Neural cell (in vitro differentiated cells): ENCODE data around the gene EPS15.

Source experiments
- CTCF ChIP-seq: fragments of 450-650 bp; IDR thresholded peaks from 2 replicates; pipeline ENCODE4 v1.5.1; 2014; ENCODE audit warnings: antibody characterized with exemption, mild to moderate bottlenecking, moderate library complexity; ENCODE audit not compliant: poor library complexity, severe bottlenecking
- EP300 ChIP-seq: fragments of 450-650 bp; conservative IDR thresholded peaks from 2 replicates; pipeline ENCODE4 v1.6.1; 2014; ENCODE audit warnings: antibody characterized with exemption, mild to moderate bottlenecking, moderate library complexity; ENCODE audit not compliant: poor library complexity, severe bottlenecking
- POLR2AphosphoS5 ChIP-seq: IDR thresholded peaks from 2 replicates; pipeline ENCODE4 v1.6.1; 2012
- REST ChIP-seq: IDR thresholded peaks from 2 replicates; pipeline ENCODE4 v1.6.1; 2012; ENCODE audit warnings: borderline replicate concordance
- SMC3 ChIP-seq: fragments of 450-650 bp; conservative IDR thresholded peaks from 2 replicates; pipeline ENCODE4 v1.6.1; 2014; ENCODE audit warnings: antibody characterized with exemption, mild to moderate bottlenecking, moderate library complexity; ENCODE audit not compliant: poor library complexity

- no peak for TF ChIP-seq POLR2AphosphoS5
- TF ChIP-seq CTCF, result no peak
- TF ChIP-seq EP300, result no peak
- TF ChIP-seq SMC3, result no peak
- TF ChIP-seq REST, result no peak
These were observed 138.1 kb downstream of the EPS15 start for GRCh38 chr1:51380936-51381335.
